GM21825 (cell line): Measurements from ENCODE around the gene SKA2.
"Not testable (repeated sequence)": the region's sequence is repeated elsewhere in the genome, so short reads cannot be mapped to it uniquely, and the experiment has no call there.

Experiments used
- ATAC-seq: cut with Tn5 transposase; IDR thresholded peaks from one replicate; pipeline ENCODE4 v1.9.1; 2021; ENCODE audit warnings: mild to moderate bottlenecking, moderate library complexity; ENCODE audit not compliant: unreplicated experiment

The SKA2 gene

GRCh38 chr17:59105852-59106462, 49.0 kb downstream of the SKA2 start:
- ATAC-seq, result peak; percentile 24

GRCh38 chr17:59101178-59101577, 53.8 kb downstream of the SKA2 start:
- ATAC-seq, result no peak

GRCh38 chr17:59097876-59098275, 57.1 kb downstream of the SKA2 start:
- no peak for ATAC-seq

- no peak for ATAC-seq
These were observed 60.0 kb downstream of the SKA2 start for GRCh38 chr17:59094861-59095530.

GRCh38 chr17:59093702-59094231, 61.2 kb downstream of the SKA2 start:
- no peak for ATAC-seq

- no peak for ATAC-seq
These were observed 61.8 kb downstream of the SKA2 start for GRCh38 chr17:59093145-59093701.

- ATAC-seq, result not testable (repeated sequence)
These were observed 64.4 kb downstream of the SKA2 start for GRCh38 chr17:59090593-59090992.

GRCh38 chr17:59084154-59084553, 70.8 kb downstream of the SKA2 start:
- no peak for ATAC-seq

- no peak for ATAC-seq
These were observed 80.5 kb downstream of the SKA2 start for GRCh38 chr17:59074494-59074893.

- no peak for ATAC-seq
These were observed 81.0 kb downstream of the SKA2 start for GRCh38 chr17:59073972-59074371.

- no peak for ATAC-seq
These were observed 85.1 kb downstream of the SKA2 start for GRCh38 chr17:59069856-59070255.

GRCh38 chr17:59067756-59068155, 87.2 kb downstream of the SKA2 start:
- ATAC-seq, result no peak

GRCh38 chr17:59067340-59067739, 87.6 kb downstream of the SKA2 start:
- ATAC-seq, result no peak

- no peak for ATAC-seq
These were observed 92.5 kb downstream of the SKA2 start for GRCh38 chr17:59062509-59062908.
